ENCODE measurements around the gene RUNX2. TPM values are rescaled to one million over a fixed set of nuclear protein-coding genes. Genes with fewer than 3 reads are reported as not detected.

Gene RUNX2
- total and polyA plus RNA-seq, 9 of the 15 experiments (the other 6 are each of a cell fraction or from before 2014, with no cell fraction given), result 0.29 to 1.00 (median 0.43) TPM

DNA sequence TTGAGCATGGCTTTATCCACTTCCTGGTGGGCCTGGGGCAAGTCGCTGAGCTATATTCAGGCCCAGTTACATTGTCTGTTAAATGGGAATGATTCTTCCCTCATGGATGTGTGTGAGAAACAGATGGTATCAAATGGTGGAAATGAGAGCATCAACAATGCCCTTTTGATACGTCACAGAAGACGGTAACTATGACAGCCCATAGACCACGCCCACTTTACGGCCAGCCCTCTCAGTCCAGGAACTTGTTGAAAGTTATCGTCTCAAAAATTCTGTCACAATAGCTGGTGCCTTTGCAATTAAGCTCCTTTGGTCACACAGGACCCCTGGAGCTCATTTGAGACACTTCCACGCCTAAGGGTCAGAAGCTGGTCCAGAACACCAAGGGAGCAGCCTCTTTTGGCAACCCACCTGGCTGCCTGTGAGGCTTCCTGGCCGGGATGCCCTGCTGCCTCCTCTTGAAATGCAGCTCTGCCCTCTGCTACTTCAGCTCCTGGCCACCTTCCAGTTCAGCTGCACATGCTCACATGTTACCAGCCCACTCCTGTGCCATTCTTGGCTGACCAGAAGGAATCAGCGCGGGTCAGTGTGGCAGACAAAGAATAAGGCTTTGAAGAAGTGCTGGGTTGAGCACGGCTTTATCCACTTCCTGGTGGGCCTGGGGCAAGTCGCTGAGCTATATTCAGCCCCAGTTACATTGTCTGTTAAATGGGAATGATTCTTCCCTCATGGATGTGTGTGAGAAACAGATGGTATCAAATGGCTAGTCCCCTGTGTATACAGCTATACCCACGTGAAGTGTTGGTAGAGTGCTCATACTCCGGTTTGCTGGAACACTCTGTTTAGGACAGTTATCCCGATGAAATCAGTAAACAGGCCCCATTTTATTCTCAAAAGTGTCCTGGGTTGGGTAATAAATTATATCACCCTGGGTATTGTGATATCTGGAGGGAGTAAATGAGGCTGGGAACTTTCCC is 248.8 kb downstream of the RUNX2 start:
- Histone ChIP-seq H3K9ac (ENCODE audit: insufficient read depth in 1 of 2, low read depth in 2 of 2, low read length in 2 of 2) (no peak overlapping the region), H3K9me3 (replicated peaks; ENCODE audit: control insufficient read depth, insufficient read depth, low read depth, low read length) (no peaks in the 10 kb centered on the region), H3K4me2 (ENCODE audit: insufficient read depth, low read length) (no peak overlapping the region; the same call in 1 of the 2 replicates), H4K20me1 (replicated peaks; ENCODE audit: control insufficient read depth, insufficient read depth, low read length) (no peaks in the 10 kb centered on the region), H3K4me3 (no peak overlapping the region), H3K4me1 (replicated peaks in 1 of 2; ENCODE audit: control insufficient read depth in 2 of 2, insufficient read depth in 2 of 2, low read length in 2 of 2) (no peaks in the 10 kb centered on the region), H2AFZ (ENCODE audit: low read depth, low read length) (peak overlapping the region; percentile 37; the same call in 1 of the 2 replicates), H3K27me3 (ENCODE audit: control insufficient read depth in 2 of 2, insufficient read depth in 2 of 2, low read length in 2 of 2) (peaks cover 3 to 24% of the 10 kb centered on the region in 2 experiments; a peak in 4 of 5 replicates), H3K79me2 (ENCODE audit: control insufficient read depth, insufficient read depth, low read length) (no peaks in the 10 kb centered on the region), H3K9me1 (ENCODE audit: control insufficient read depth, insufficient read depth, low read length) (no peaks in the 10 kb centered on the region), H3K27ac (ENCODE audit: extremely low read depth, low read depth, low read length) (no peak overlapping the region), H3K36me3 (ENCODE audit: control insufficient read depth, insufficient read depth, low read length) (no peaks in the 10 kb centered on the region)
- no TSS peak for BruUV-seq (replicated peaks)
- WGBS (ENCODE audit: insufficient coverage, low coverage, missing lambda C conversion rate), result 13% methylated on average over 15 of the region's 15 CpGs
- DNase-seq (ENCODE audit: extremely low read depth in 1 of 4, low spot score in 3 of 4) (peak in 2 of 4 experiments; percentile 7 to 21), FAIRE-seq (peak; percentile 79), ATAC-seq (peak; percentile 53; the same call in 2 of the 3 replicates)
- POLR2A ChIA-PET, result interaction anchor here (0.8 kb wide), 1 partner anchor 26 kb away, joined by 4 read pairs; no protein-coding TSS in a partner anchor
- in situ Hi-C loops (cut with MboI), result no loop called here
- TF ChIP-seq ELF2 (CRISPR knock-in tag; IDR thresholded peaks at IDR 0.05) (no peak), ATF1 (CRISPR knock-in tag; IDR thresholded peaks at IDR 0.05) (no peak), ATF1 (tag; IDR thresholded peaks at IDR 0.05) (peak; percentile 53), NBN (IDR thresholded peaks at IDR 0.05; ENCODE audit: low read depth) (no peak)
- TF ChIP-seq, protein P1, sequence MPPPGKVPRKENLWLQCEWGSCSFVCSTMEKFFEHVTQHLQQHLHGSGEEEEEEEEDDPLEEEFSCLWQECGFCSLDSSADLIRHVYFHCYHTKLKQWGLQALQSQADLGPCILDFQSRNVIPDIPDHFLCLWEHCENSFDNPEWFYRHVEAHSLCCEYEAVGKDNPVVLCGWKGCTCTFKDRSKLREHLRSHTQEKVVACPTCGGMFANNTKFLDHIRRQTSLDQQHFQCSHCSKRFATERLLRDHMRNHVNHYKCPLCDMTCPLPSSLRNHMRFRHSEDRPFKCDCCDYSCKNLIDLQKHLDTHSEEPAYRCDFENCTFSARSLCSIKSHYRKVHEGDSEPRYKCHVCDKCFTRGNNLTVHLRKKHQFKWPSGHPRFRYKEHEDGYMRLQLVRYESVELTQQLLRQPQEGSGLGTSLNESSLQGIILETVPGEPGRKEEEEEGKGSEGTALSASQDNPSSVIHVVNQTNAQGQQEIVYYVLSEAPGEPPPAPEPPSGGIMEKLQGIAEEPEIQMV (tag; conservative IDR thresholded peaks at IDR 0.05; ENCODE audit: low read depth), result no peak
- CTCF ChIA-PET (ENCODE audit: low intra/inter-chr PET ratio), result no interaction called here
- intact Hi-C loops (cut with micrococcal nuclease), result no loop called here

All from K562 (cell line).